H1 (cell line): ENCODE data around the gene TRABD2B.

Experiments used
- CHD2 ChIP-seq: IDR thresholded peaks from 2 replicates; pipeline ENCODE4 v1.6.1; 2012; ENCODE audit warnings: low read length, improper control_type of control experiment
- CHD7 ChIP-seq: fragments of 300-600 bp; sonication (generic); IDR thresholded peaks from 2 replicates; pipeline ENCODE4 v1.7.1; 2012; ENCODE audit warnings: low read length, moderate library complexity, mild to moderate bottlenecking, inconsistent platforms; ENCODE audit not compliant: insufficient replicate concordance
- E2F6 ChIP-seq: IDR thresholded peaks from 2 replicates; pipeline ENCODE4 v1.6.1; 2012; ENCODE audit warnings: inconsistent platforms
- EZH2 ChIP-seq: fragments of 200-600 bp; sonication (generic); IDR thresholded peaks from 2 replicates; pipeline ENCODE4 v1.7.1; 2012; ENCODE audit warnings: low read depth, mild to moderate bottlenecking, moderate library complexity, low read length, inconsistent platforms; ENCODE audit not compliant: severe bottlenecking
- FOSL1 ChIP-seq: IDR thresholded peaks from 2 replicates; pipeline ENCODE4 v1.6.1; 2011; ENCODE audit warnings: mild to moderate bottlenecking, low read depth, low read length, moderate library complexity; ENCODE audit not compliant: insufficient read depth
- KDM1A ChIP-seq: fragments of 200-600, 300-600 bp; sonication (generic); IDR thresholded peaks from 2 replicates; pipeline ENCODE4 v1.7.1; 2016; ENCODE audit warnings: mild to moderate bottlenecking, low read length, borderline replicate concordance
- POLR2A ChIP-seq, 2 experiments: IDR thresholded peaks; 1 replicate in 1 of 2; 2 replicates in 1 of 2; pipeline ENCODE4 v1.6.1; 2011; ENCODE audit warnings: low read depth in 2 of 2, low read length in 2 of 2, mild to moderate bottlenecking in 2 of 2; ENCODE audit errors: control extremely low read depth in 1 of 2
- TEAD4 ChIP-seq: IDR thresholded peaks from 2 replicates; pipeline ENCODE4 v1.6.1; 2012; ENCODE audit warnings: low read depth, low read length, inconsistent platforms, mixed read lengths
- YY1 ChIP-seq: IDR thresholded peaks from 2 replicates; pipeline ENCODE4 v1.6.1; 2011; ENCODE audit warnings: low read depth, mild to moderate bottlenecking, low read length
- ZNF274 ChIP-seq: IDR thresholded peaks from 2 replicates; pipeline ENCODE4 v1.7.0; 2012; ENCODE audit warnings: low read length, borderline replicate concordance; ENCODE audit errors: extremely low read depth
- TF ChIP-seq, protein P1 (sequence below), 3 experiments: IDR thresholded peaks; 1 replicate in 2 of 3; 2 replicates in 1 of 3; pipeline versions ENCODE4 v1.5.1 to v1.6.1; 2011; ENCODE audit warnings: low read length in 3 of 3, mild to moderate bottlenecking in 3 of 3, inconsistent platforms in 2 of 3, low read depth in 1 of 3, moderate library complexity in 1 of 3; ENCODE audit not compliant: insufficient read depth in 1 of 3; ENCODE audit errors: control extremely low read depth in 1 of 3

DNA sequence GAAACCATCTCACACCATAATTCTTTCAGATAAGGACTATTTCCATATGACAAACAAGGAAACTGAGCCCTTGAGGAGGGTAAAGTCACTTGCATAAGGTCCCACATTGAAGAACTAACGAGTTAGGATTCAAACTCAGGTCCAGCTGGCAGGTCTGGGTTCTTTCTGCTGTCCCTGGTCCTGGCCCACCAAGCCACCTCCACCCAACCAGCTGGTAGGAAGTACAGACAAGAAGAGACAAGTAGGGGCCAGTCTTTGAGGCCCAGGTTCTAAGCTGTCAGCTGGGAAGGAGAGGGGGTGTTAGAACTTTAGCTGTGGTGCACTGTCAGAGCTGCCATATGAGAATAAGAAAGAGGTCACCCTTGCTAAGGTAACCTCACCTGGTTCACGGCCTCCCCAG is 188.6 kb downstream of the TRABD2B start:
- TF ChIP-seq CHD7 (no peak), CHD2 (no peak), EZH2 (no peak), TEAD4 (no peak), ZNF274 (no peak), FOSL1 (no peak), E2F6 (no peak), POLR2A (IDR thresholded peaks at IDR 0.05; ENCODE audit: control extremely low read depth in 1 of 2, low read depth in 2 of 2, low read length in 2 of 2) (no peak), KDM1A (no peak), YY1 (no peak)
- TF ChIP-seq, protein P1, sequence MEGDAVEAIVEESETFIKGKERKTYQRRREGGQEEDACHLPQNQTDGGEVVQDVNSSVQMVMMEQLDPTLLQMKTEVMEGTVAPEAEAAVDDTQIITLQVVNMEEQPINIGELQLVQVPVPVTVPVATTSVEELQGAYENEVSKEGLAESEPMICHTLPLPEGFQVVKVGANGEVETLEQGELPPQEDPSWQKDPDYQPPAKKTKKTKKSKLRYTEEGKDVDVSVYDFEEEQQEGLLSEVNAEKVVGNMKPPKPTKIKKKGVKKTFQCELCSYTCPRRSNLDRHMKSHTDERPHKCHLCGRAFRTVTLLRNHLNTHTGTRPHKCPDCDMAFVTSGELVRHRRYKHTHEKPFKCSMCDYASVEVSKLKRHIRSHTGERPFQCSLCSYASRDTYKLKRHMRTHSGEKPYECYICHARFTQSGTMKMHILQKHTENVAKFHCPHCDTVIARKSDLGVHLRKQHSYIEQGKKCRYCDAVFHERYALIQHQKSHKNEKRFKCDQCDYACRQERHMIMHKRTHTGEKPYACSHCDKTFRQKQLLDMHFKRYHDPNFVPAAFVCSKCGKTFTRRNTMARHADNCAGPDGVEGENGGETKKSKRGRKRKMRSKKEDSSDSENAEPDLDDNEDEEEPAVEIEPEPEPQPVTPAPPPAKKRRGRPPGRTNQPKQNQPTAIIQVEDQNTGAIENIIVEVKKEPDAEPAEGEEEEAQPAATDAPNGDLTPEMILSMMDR (IDR thresholded peaks at IDR 0.05; ENCODE audit: control extremely low read depth in 1 of 3, insufficient read depth in 1 of 3, low read depth in 1 of 3, low read length in 3 of 3): no peak
